SK-N-SH treated with all-trans-retinoic acid at 6 μM for 48 hours (cell line): ENCODE results near the gene PDPR.
"Not testable (repeated sequence)": the region's sequence is repeated elsewhere in the genome, so short reads cannot be mapped to it uniquely, and the experiment has no call there.

Experiments used
- GLIS3 ChIP-seq: fragments of 250-450 bp; sonication (Bioruptor Pico); IDR thresholded peaks from 2 replicates; pipeline ENCODE4 v1.5.0; 2020; ENCODE audit warnings: mild to moderate bottlenecking, moderate library complexity
- OSR1 ChIP-seq: fragments of 250-450 bp; sonication (Bioruptor Pico); IDR thresholded peaks from 2 replicates; pipeline ENCODE4 v1.8.0; 2022; ENCODE audit warnings: moderate library complexity, mild to moderate bottlenecking, inconsistent platforms
- TOX ChIP-seq: fragments of 250-450 bp; sonication (Bioruptor Pico); IDR thresholded peaks from 2 replicates; pipeline ENCODE4 v1.8.0; 2021; ENCODE audit warnings: mild to moderate bottlenecking, moderate library complexity, borderline replicate concordance
- ZFP30 ChIP-seq: fragments of 450-650 bp; formaldehyde crosslinking; IDR thresholded peaks from 2 replicates; pipeline ENCODE4 v1.5.0; 2022; ENCODE audit warnings: mild to moderate bottlenecking, moderate library complexity
- ZNF8 ChIP-seq: fragments of 450-650 bp; formaldehyde crosslinking; IDR thresholded peaks from 2 replicates; pipeline ENCODE4 v1.5.0; 2020; ENCODE audit warnings: mild to moderate bottlenecking, moderate library complexity
- TF ChIP-seq, protein P1 (sequence below): fragments of 250-450 bp; sonication (Bioruptor Pico); IDR thresholded peaks from 2 replicates; pipeline ENCODE4 v1.5.1; 2021; ENCODE audit warnings: mild to moderate bottlenecking, moderate library complexity
- TF ChIP-seq, protein P2 (sequence below): fragments of 250-450 bp; sonication (Bioruptor Pico); IDR thresholded peaks from 2 replicates; pipeline ENCODE4 v1.5.1; 2020; ENCODE audit warnings: low read depth, mild to moderate bottlenecking, moderate library complexity
- TF ChIP-seq, protein P3 (sequence below): fragments of 250-450 bp; sonication (Bioruptor Pico); IDR thresholded peaks from 2 replicates; pipeline ENCODE4 v1.8.0; 2020; ENCODE audit warnings: mild to moderate bottlenecking, moderate library complexity, borderline replicate concordance
- TF ChIP-seq, protein P4 (sequence below): fragments of 250-450 bp; sonication (Bioruptor Pico); IDR thresholded peaks from 2 replicates; pipeline ENCODE4 v1.8.0; 2021; ENCODE audit warnings: low read depth, mild to moderate bottlenecking, moderate library complexity, borderline replicate concordance

- TF ChIP-seq ZNF8 (CRISPR knock-in tag); GLIS3; TOX (CRISPR knock-in tag); OSR1; ZFP30 (CRISPR knock-in tag): not testable (repeated sequence)
- TF ChIP-seq, protein P1, sequence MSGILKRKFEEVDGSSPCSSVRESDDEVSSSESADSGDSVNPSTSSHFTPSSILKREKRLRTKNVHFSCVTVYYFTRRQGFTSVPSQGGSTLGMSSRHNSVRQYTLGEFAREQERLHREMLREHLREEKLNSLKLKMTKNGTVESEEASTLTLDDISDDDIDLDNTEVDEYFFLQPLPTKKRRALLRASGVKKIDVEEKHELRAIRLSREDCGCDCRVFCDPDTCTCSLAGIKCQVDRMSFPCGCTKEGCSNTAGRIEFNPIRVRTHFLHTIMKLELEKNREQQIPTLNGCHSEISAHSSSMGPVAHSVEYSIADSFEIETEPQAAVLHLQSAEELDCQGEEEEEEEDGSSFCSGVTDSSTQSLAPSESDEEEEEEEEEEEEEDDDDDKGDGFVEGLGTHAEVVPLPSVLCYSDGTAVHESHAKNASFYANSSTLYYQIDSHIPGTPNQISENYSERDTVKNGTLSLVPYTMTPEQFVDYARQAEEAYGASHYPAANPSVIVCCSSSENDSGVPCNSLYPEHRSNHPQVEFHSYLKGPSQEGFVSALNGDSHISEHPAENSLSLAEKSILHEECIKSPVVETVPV: not testable (repeated sequence)
- TF ChIP-seq, protein P2, sequence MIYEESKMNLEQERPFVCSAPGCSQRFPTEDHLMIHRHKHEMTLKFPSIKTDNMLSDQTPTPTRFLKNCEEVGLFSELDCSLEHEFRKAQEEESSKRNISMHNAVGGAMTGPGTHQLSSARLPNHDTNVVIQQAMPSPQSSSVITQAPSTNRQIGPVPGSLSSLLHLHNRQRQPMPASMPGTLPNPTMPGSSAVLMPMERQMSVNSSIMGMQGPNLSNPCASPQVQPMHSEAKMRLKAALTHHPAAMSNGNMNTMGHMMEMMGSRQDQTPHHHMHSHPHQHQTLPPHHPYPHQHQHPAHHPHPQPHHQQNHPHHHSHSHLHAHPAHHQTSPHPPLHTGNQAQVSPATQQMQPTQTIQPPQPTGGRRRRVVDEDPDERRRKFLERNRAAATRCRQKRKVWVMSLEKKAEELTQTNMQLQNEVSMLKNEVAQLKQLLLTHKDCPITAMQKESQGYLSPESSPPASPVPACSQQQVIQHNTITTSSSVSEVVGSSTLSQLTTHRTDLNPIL (CRISPR knock-in tag): not testable (repeated sequence)
- TF ChIP-seq, protein P3, sequence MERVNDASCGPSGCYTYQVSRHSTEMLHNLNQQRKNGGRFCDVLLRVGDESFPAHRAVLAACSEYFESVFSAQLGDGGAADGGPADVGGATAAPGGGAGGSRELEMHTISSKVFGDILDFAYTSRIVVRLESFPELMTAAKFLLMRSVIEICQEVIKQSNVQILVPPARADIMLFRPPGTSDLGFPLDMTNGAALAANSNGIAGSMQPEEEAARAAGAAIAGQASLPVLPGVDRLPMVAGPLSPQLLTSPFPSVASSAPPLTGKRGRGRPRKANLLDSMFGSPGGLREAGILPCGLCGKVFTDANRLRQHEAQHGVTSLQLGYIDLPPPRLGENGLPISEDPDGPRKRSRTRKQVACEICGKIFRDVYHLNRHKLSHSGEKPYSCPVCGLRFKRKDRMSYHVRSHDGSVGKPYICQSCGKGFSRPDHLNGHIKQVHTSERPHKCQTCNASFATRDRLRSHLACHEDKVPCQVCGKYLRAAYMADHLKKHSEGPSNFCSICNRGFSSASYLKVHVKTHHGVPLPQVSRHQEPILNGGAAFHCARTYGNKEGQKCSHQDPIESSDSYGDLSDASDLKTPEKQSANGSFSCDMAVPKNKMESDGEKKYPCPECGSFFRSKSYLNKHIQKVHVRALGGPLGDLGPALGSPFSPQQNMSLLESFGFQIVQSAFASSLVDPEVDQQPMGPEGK (CRISPR knock-in tag): not testable (repeated sequence)
- TF ChIP-seq, protein P4, sequence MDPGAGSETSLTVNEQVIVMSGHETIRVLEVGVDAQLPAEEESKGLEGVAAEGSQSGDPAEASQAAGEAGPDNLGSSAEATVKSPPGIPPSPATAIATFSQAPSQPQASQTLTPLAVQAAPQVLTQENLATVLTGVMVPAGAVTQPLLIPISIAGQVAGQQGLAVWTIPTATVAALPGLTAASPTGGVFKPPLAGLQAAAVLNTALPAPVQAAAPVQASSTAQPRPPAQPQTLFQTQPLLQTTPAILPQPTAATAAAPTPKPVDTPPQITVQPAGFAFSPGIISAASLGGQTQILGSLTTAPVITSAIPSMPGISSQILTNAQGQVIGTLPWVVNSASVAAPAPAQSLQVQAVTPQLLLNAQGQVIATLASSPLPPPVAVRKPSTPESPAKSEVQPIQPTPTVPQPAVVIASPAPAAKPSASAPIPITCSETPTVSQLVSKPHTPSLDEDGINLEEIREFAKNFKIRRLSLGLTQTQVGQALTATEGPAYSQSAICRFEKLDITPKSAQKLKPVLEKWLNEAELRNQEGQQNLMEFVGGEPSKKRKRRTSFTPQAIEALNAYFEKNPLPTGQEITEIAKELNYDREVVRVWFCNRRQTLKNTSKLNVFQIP: not testable (repeated sequence)
These were observed 59.2 kb downstream of the PDPR start, which contains the start of gene CLEC18C for GRCh38 chr16:70173212-70173837.
